ENCODE data around the gene NSMF. TPM values are rescaled to one million over a fixed set of nuclear protein-coding genes. Genes with fewer than 3 reads are reported as not detected.

NSMF gene
- total and polyA plus RNA-seq, 10 of the 15 experiments (the other 5 are each of a cell fraction or from before 2014, with no cell fraction given): 0.13 to 44.3 (median 13.4) TPM

DNA sequence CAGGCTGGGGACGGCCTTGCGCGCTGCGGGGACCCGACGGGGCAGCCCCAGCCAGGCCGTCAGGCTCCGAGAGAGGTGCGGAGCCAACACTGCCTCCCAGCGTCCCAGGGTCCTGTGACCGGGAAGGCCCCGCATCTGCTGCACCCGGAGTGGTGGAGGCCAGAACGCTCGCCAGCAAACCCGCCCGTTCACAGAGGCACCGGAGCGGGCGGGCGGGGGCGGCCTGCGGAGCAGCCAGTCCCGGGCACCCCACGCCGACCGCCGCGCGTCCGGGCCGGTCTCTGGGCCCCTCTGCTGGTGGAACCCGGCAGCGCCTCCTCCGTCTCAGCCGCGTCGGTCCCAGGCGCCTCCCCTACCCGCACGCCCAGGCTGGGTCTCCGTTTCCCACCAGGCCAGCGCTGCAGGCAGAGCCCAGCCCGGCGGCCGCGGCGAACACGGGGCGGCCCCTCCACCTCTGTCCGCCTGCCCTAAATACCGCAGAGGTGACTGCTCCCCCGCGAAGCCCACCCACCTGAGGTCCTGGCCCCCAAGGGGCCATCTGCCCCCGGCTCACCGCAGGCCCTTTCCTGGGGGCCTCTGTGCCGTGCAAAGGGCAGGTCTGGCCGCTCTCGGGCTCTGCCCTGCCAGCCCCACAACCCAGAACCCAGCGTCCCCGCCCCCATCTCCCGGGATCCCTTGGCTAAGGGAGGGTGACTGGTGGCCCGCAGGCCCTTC, 52.1 kb downstream of the NSMF start (continued):
- TF ChIP-seq SMAD1 (IDR thresholded peaks at IDR 0.05; ENCODE audit: low read depth, partially characterized antibody) (no peak), STAT1 (conservative IDR thresholded peaks at IDR 0.05) (0 out of 2 replicates have a peak, but pooled peaks have one; percentile 22), ZSCAN29 (IDR thresholded peaks at IDR 0.05) (no peak), ZNF217 (IDR thresholded peaks at IDR 0.05) (peak; percentile 45; the same call in 1 of the 2 replicates), ZZZ3 (IDR thresholded peaks at IDR 0.05; ENCODE audit: control insufficient read depth, insufficient read length, low read depth) (no peak), POU2F2 (IDR thresholded peaks at IDR 0.05; ENCODE audit: borderline replicate concordance, low read depth, low read length) (no peak), NR2C1 (IDR thresholded peaks at IDR 0.05) (no peak), SREBF1 (IDR thresholded peaks at IDR 0.05; ENCODE audit: low read length) (no peak), EP300 (IDR thresholded peaks at IDR 0.05; ENCODE audit: borderline replicate concordance in 1 of 2, control insufficient read depth in 1 of 2, low read depth in 2 of 2, low read length in 2 of 2) (no peak), SIX5 (IDR thresholded peaks at IDR 0.05; ENCODE audit: low read depth, low read length, severe bottlenecking) (no peak), MYC (IDR thresholded peaks at IDR 0.05; ENCODE audit: insufficient read depth, insufficient read length, insufficient replicate concordance, low read length, severe bottlenecking) (no peak), KLF5 (IDR thresholded peaks at IDR 0.05; ENCODE audit: partially characterized antibody) (no peak), NR2C2 (IDR thresholded peaks at IDR 0.05; ENCODE audit: borderline replicate concordance, control insufficient read depth, insufficient read length, low read depth) (no peak), ATF7 (IDR thresholded peaks at IDR 0.05; ENCODE audit: low read depth) (no peak), SREBF2 (IDR thresholded peaks at IDR 0.05; ENCODE audit: low read length) (no peak)
- TF ChIP-seq, protein P1, sequence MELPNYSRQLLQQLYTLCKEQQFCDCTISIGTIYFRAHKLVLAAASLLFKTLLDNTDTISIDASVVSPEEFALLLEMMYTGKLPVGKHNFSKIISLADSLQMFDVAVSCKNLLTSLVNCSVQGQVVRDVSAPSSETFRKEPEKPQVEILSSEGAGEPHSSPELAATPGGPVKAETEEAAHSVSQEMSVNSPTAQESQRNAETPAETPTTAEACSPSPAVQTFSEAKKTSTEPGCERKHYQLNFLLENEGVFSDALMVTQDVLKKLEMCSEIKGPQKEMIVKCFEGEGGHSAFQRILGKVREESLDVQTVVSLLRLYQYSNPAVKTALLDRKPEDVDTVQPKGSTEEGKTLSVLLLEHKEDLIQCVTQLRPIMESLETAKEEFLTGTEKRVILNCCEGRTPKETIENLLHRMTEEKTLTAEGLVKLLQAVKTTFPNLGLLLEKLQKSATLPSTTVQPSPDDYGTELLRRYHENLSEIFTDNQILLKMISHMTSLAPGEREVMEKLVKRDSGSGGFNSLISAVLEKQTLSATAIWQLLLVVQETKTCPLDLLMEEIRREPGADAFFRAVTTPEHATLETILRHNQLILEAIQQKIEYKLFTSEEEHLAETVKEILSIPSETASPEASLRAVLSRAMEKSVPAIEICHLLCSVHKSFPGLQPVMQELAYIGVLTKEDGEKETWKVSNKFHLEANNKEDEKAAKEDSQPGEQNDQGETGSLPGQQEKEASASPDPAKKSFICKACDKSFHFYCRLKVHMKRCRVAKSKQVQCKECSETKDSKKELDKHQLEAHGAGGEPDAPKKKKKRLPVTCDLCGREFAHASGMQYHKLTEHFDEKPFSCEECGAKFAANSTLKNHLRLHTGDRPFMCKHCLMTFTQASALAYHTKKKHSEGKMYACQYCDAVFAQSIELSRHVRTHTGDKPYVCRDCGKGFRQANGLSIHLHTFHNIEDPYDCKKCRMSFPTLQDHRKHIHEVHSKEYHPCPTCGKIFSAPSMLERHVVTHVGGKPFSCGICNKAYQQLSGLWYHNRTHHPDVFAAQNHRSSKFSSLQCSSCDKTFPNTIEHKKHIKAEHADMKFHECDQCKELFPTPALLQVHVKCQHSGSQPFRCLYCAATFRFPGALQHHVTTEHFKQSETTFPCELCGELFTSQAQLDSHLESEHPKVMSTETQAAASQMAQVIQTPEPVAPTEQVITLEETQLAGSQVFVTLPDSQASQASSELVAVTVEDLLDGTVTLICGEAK (IDR thresholded peaks at IDR 0.05; ENCODE audit: borderline replicate concordance): no peak
- TF ChIP-seq, protein P2, sequence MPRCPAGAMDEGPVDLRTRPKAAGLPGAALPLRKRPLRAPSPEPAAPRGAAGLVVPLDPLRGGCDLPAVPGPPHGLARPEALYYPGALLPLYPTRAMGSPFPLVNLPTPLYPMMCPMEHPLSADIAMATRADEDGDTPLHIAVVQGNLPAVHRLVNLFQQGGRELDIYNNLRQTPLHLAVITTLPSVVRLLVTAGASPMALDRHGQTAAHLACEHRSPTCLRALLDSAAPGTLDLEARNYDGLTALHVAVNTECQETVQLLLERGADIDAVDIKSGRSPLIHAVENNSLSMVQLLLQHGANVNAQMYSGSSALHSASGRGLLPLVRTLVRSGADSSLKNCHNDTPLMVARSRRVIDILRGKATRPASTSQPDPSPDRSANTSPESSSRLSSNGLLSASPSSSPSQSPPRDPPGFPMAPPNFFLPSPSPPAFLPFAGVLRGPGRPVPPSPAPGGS (IDR thresholded peaks at IDR 0.05; ENCODE audit: borderline replicate concordance, insufficient read depth, low read depth, low read length, poor library complexity, severe bottlenecking): no peak
- TF ChIP-seq, protein P3, sequence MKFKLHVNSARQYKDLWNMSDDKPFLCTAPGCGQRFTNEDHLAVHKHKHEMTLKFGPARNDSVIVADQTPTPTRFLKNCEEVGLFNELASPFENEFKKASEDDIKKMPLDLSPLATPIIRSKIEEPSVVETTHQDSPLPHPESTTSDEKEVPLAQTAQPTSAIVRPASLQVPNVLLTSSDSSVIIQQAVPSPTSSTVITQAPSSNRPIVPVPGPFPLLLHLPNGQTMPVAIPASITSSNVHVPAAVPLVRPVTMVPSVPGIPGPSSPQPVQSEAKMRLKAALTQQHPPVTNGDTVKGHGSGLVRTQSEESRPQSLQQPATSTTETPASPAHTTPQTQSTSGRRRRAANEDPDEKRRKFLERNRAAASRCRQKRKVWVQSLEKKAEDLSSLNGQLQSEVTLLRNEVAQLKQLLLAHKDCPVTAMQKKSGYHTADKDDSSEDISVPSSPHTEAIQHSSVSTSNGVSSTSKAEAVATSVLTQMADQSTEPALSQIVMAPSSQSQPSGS (IDR thresholded peaks at IDR 0.05; ENCODE audit: low read length): no peak
- TF ChIP-seq, protein P4, sequence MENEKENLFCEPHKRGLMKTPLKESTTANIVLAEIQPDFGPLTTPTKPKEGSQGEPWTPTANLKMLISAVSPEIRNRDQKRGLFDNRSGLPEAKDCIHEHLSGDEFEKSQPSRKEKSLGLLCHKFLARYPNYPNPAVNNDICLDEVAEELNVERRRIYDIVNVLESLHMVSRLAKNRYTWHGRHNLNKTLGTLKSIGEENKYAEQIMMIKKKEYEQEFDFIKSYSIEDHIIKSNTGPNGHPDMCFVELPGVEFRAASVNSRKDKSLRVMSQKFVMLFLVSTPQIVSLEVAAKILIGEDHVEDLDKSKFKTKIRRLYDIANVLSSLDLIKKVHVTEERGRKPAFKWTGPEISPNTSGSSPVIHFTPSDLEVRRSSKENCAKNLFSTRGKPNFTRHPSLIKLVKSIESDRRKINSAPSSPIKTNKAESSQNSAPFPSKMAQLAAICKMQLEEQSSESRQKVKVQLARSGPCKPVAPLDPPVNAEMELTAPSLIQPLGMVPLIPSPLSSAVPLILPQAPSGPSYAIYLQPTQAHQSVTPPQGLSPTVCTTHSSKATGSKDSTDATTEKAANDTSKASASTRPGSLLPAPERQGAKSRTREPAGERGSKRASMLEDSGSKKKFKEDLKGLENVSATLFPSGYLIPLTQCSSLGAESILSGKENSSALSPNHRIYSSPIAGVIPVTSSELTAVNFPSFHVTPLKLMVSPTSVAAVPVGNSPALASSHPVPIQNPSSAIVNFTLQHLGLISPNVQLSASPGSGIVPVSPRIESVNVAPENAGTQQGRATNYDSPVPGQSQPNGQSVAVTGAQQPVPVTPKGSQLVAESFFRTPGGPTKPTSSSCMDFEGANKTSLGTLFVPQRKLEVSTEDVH (IDR thresholded peaks at IDR 0.05; ENCODE audit: low read depth, partially characterized antibody): no peak
